ENCODE results near the gene MELTF.

DNA sequence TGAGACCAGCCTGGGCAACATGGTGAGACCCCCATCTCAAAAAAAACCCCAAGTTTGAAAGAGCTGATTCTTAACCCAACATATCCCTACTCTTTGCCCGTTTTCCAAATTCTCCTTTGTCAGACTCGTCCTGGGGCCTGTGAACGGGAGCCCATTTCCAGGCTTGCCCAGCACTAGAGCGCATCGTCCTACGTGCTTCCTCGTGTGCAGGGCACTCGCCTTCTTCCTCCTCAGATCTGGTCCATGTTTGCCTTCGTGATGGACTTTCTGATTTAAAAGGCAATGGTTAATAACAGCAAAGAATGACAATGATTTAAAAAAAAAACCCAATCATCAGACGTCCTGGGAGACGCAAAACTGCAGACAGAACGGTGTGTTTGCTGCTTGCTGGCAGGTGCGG, 10.1 kb downstream of the MELTF start:
- TF ChIP-seq EZH2 (IDR thresholded peaks at IDR 0.05; ENCODE audit: borderline replicate concordance) (no peak), EZH2phosphoT487 (IDR thresholded peaks at IDR 0.05; ENCODE audit: low read depth, severe bottlenecking, unreplicated experiment) (no peak)
- TF ChIP-seq, protein P1, sequence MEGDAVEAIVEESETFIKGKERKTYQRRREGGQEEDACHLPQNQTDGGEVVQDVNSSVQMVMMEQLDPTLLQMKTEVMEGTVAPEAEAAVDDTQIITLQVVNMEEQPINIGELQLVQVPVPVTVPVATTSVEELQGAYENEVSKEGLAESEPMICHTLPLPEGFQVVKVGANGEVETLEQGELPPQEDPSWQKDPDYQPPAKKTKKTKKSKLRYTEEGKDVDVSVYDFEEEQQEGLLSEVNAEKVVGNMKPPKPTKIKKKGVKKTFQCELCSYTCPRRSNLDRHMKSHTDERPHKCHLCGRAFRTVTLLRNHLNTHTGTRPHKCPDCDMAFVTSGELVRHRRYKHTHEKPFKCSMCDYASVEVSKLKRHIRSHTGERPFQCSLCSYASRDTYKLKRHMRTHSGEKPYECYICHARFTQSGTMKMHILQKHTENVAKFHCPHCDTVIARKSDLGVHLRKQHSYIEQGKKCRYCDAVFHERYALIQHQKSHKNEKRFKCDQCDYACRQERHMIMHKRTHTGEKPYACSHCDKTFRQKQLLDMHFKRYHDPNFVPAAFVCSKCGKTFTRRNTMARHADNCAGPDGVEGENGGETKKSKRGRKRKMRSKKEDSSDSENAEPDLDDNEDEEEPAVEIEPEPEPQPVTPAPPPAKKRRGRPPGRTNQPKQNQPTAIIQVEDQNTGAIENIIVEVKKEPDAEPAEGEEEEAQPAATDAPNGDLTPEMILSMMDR (IDR thresholded peaks at IDR 0.05; ENCODE audit: poor library complexity): no peak

All from hepatocyte (in vitro differentiated cells).